GM23338 (cell line): ENCODE measurements around the gene IGSF9B. TPM values are rescaled to one million over a fixed set of nuclear protein-coding genes. Genes with fewer than 3 reads are reported as not detected.

Experiments
- ATAC-seq: fragments of 200-7000 bp; cut with Tn5 transposase; 3 replicates; pipeline ENCODE4 v1.9.1; 2020
- DNase-seq: peaks from one replicate; pipeline ENCODE4 v3.0.0-alpha.2; 2015; ENCODE audit warnings: low spot score
- H2AFZ ChIP-seq: fragments of 200-600 bp; sonication (generic); 2 replicates; pipeline ENCODE4 v1.8.0; 2016; ENCODE audit warnings: antibody characterized with exemption, mild to moderate bottlenecking, moderate library complexity
- H3F3A ChIP-seq: fragments of 200-600 bp; sonication (generic); replicated peaks from 2 replicates; pipeline ENCODE4 v1.8.0; 2017; ENCODE audit warnings: antibody characterized with exemption, mixed run types, low read depth
- H3K27ac ChIP-seq: fragments of 200-600 bp; sonication (generic); 2 replicates; pipeline ENCODE4 v1.6.1; 2016; ENCODE audit warnings: low read depth
- H3K27me3 ChIP-seq: fragments of 200-600 bp; sonication (generic); 2 replicates; pipeline ENCODE4 v1.8.0; 2016; ENCODE audit warnings: mild to moderate bottlenecking, mixed run types, moderate library complexity; ENCODE audit not compliant: insufficient read depth
- H3K36me3 ChIP-seq: fragments of 200-600 bp; sonication (generic); 2 replicates; pipeline ENCODE4 v1.8.0; 2016; ENCODE audit warnings: mild to moderate bottlenecking; ENCODE audit not compliant: insufficient read depth
- H3K4me1 ChIP-seq: fragments of 200-600 bp; sonication (generic); 2 replicates; pipeline ENCODE4 v1.8.0; 2016; ENCODE audit warnings: mild to moderate bottlenecking, moderate library complexity; ENCODE audit not compliant: insufficient read depth
- H3K4me2 ChIP-seq: fragments of 200-600 bp; sonication (generic); 2 replicates; pipeline ENCODE4 v1.7.1; 2017; ENCODE audit warnings: mixed run types
- H3K4me3 ChIP-seq: fragments of 200-600 bp; sonication (generic); 2 replicates; pipeline ENCODE4 v1.6.1; 2016; ENCODE audit warnings: mixed run types
- H3K79me2 ChIP-seq: fragments of 200-600 bp; sonication (generic); replicated peaks from 2 replicates; pipeline ENCODE4 v1.8.0; 2017; ENCODE audit warnings: mild to moderate bottlenecking; ENCODE audit not compliant: insufficient read depth
- H3K9me2 ChIP-seq: fragments of 200-600 bp; sonication (generic); 2 replicates; pipeline ENCODE4 v1.8.0; 2017; ENCODE audit not compliant: insufficient read depth
- H4K20me1 ChIP-seq: fragments of 200-600 bp; sonication (generic); replicated peaks from 2 replicates; pipeline ENCODE4 v1.8.0; 2017; ENCODE audit warnings: mild to moderate bottlenecking; ENCODE audit not compliant: insufficient read depth
- H3K27ac Mint-ChIP-seq: 2 replicates; pipeline ENCODE4 v1.8.0; 2020; ENCODE audit warnings: inconsistent platforms, mild to moderate bottlenecking, moderate library complexity, mixed read lengths
- H3K27me3 Mint-ChIP-seq: 3 replicates; pipeline ENCODE4 v1.8.0; 2022; ENCODE audit warnings: low read depth, mild to moderate bottlenecking, moderate library complexity, mixed read lengths, inconsistent platforms; ENCODE audit not compliant: insufficient read depth, poor library complexity
- H3K36me3 Mint-ChIP-seq: 3 replicates; pipeline ENCODE4 v1.8.0; 2021; ENCODE audit warnings: low read depth, mild to moderate bottlenecking, inconsistent platforms, moderate library complexity, mixed read lengths
- H3K4me1 Mint-ChIP-seq: 3 replicates; pipeline ENCODE4 v1.8.0; 2020; ENCODE audit warnings: mild to moderate bottlenecking, inconsistent platforms, mixed read lengths
- H3K4me3 Mint-ChIP-seq: 3 replicates; pipeline ENCODE4 v1.8.0; 2021; ENCODE audit warnings: moderate library complexity, mild to moderate bottlenecking, inconsistent platforms, mixed read lengths
- H3K9me3 Mint-ChIP-seq: 3 replicates; pipeline ENCODE4 v1.8.0; 2020; ENCODE audit warnings: moderate library complexity, mild to moderate bottlenecking, inconsistent platforms, mixed read lengths
- CREB1 ChIP-seq: fragments of 250-450 bp; sonication (Bioruptor Pico); IDR thresholded peaks from 2 replicates; pipeline ENCODE4 v1.5.0; 2020; ENCODE audit warnings: low read depth, mild to moderate bottlenecking, moderate library complexity
- EZH2 ChIP-seq: fragments of 200-600 bp; sonication (generic); IDR thresholded peaks from one replicate; pipeline ENCODE4 v1.8.0; 2017; ENCODE audit warnings: antibody characterized with exemption, mild to moderate bottlenecking, low read depth; ENCODE audit not compliant: unreplicated experiment
- EZH2phosphoT487 ChIP-seq: fragments of 200-600 bp; sonication (generic); IDR thresholded peaks from one replicate; pipeline ENCODE4 v1.8.1; 2018; ENCODE audit warnings: antibody characterized with exemption; ENCODE audit not compliant: unreplicated experiment
- JUNB ChIP-seq: IDR thresholded peaks from one replicate; pipeline ENCODE4 v1.6.1; 2016; ENCODE audit warnings: antibody characterized with exemption; ENCODE audit not compliant: unreplicated experiment
- NANOG ChIP-seq: IDR thresholded peaks from 2 replicates; pipeline ENCODE4 v1.6.1; 2016; ENCODE audit warnings: antibody characterized with exemption, borderline replicate concordance
- POLR2AphosphoS5 ChIP-seq: IDR thresholded peaks from 2 replicates; pipeline ENCODE4 v1.6.1; 2016; ENCODE audit warnings: antibody characterized with exemption, low read depth
- STAT1 ChIP-seq: IDR thresholded peaks from one replicate; pipeline ENCODE4 v1.6.1; 2016; ENCODE audit warnings: antibody characterized with exemption; ENCODE audit not compliant: unreplicated experiment
- ZNF114 ChIP-seq: fragments of 250-450 bp; sonication (Bioruptor Pico); IDR thresholded peaks from 2 replicates; pipeline ENCODE4 v1.5.0; 2020; ENCODE audit warnings: mild to moderate bottlenecking, moderate library complexity
- ZNF331 ChIP-seq: fragments of 250-450 bp; sonication (Bioruptor Pico); IDR thresholded peaks from 2 replicates; pipeline ENCODE4 v1.5.0; 2020; ENCODE audit warnings: low read depth, mild to moderate bottlenecking, moderate library complexity
- polyA plus RNA-seq: library from polyadenylated mRNA; unstranded; fragments of >200 nt; fragmentation: Nextera tagmentation; extraction: Ambion mirVana; gene quantifications from 2 replicates; pipeline ENCODE4 v1.2.1, GENCODE V29; 2016
- total RNA-seq: library from RNA; depleted of rRNA; stranded (reverse); fragments of >200 nt; shearing (Covaris generic); gene quantifications from 2 replicates; pipeline ENCODE4 v1.2.3, GENCODE V29; 2014
- TF ChIP-seq, protein P1 (sequence below): IDR thresholded peaks from one replicate; pipeline ENCODE4 v1.6.1; 2018; ENCODE audit warnings: antibody characterized with exemption; ENCODE audit not compliant: unreplicated experiment
- TF ChIP-seq, protein P2 (sequence below): fragments of 250-450 bp; sonication (Bioruptor Pico); IDR thresholded peaks from 2 replicates; pipeline ENCODE4 v1.5.0; 2020; ENCODE audit warnings: mild to moderate bottlenecking, moderate library complexity
- TF ChIP-seq, protein P3 (sequence below): IDR thresholded peaks from 2 replicates; pipeline ENCODE4 v1.6.1; 2016; ENCODE audit warnings: antibody characterized with exemption
- TF ChIP-seq, protein P4 (sequence below), 2 experiments: fragments of 200-600 bp in 1 of 2; sonication (generic) in 1 of 2; conservative IDR thresholded peaks; 2 replicates each; pipeline versions ENCODE4 v1.5.1 to v1.6.1; 2016 to 2017; ENCODE audit warnings: antibody characterized with exemption in 2 of 2, low read depth in 2 of 2, mild to moderate bottlenecking in 2 of 2, moderate library complexity in 1 of 2

The IGSF9B gene
- total and polyA plus RNA-seq, 2 experiments from 2014 or later = 8.7 to 51.2 TPM

DNA sequence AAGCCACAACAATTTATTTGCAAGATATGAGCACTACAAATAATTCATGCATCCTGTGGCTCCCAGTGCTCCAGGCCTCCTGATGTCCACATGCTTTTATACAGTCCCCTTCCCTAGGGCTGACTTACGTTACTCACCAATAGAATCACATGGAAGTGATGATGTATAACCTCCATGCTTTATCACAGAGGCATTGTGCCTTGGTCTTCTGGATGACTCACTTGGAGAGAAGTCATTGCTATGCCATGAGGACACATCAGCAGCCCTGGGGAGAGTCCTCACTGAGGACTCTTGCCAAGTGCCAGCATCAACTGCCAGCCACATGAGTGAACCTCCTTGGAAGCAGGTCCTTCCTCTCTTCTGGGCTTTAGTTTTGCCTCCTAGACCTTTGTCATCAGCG, 22.0 kb upstream of the IGSF9B start:
- no peak for ATAC-seq
- Histone ChIP-seq H3K4me3 (no peak overlapping the region), H3K36me3 (no peaks in the 10 kb centered on the region), H3K4me2 (no peak overlapping the region), H3K27me3 (no peaks in the 10 kb centered on the region), H3K9me2 (no peaks in the 10 kb centered on the region), H3F3A (no peaks in the 10 kb centered on the region), H3K4me1 (no peaks in the 10 kb centered on the region), H4K20me1 (no peaks in the 10 kb centered on the region), H3K79me2 (no peaks in the 10 kb centered on the region), H2AFZ (no peak overlapping the region), H3K27ac (no peak overlapping the region)
- no peak for TF ChIP-seq EZH2phosphoT487
- no peak for TF ChIP-seq NANOG
- no peak for TF ChIP-seq STAT1
- TF ChIP-seq CREB1 (CRISPR knock-in tag) = no peak
- TF ChIP-seq POLR2AphosphoS5 = no peak
- TF ChIP-seq, protein P1, sequence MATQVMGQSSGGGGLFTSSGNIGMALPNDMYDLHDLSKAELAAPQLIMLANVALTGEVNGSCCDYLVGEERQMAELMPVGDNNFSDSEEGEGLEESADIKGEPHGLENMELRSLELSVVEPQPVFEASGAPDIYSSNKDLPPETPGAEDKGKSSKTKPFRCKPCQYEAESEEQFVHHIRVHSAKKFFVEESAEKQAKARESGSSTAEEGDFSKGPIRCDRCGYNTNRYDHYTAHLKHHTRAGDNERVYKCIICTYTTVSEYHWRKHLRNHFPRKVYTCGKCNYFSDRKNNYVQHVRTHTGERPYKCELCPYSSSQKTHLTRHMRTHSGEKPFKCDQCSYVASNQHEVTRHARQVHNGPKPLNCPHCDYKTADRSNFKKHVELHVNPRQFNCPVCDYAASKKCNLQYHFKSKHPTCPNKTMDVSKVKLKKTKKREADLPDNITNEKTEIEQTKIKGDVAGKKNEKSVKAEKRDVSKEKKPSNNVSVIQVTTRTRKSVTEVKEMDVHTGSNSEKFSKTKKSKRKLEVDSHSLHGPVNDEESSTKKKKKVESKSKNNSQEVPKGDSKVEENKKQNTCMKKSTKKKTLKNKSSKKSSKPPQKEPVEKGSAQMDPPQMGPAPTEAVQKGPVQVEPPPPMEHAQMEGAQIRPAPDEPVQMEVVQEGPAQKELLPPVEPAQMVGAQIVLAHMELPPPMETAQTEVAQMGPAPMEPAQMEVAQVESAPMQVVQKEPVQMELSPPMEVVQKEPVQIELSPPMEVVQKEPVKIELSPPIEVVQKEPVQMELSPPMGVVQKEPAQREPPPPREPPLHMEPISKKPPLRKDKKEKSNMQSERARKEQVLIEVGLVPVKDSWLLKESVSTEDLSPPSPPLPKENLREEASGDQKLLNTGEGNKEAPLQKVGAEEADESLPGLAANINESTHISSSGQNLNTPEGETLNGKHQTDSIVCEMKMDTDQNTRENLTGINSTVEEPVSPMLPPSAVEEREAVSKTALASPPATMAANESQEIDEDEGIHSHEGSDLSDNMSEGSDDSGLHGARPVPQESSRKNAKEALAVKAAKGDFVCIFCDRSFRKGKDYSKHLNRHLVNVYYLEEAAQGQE = no peak
- TF ChIP-seq ZNF331 (CRISPR knock-in tag) = no peak
- TF ChIP-seq, protein P2, sequence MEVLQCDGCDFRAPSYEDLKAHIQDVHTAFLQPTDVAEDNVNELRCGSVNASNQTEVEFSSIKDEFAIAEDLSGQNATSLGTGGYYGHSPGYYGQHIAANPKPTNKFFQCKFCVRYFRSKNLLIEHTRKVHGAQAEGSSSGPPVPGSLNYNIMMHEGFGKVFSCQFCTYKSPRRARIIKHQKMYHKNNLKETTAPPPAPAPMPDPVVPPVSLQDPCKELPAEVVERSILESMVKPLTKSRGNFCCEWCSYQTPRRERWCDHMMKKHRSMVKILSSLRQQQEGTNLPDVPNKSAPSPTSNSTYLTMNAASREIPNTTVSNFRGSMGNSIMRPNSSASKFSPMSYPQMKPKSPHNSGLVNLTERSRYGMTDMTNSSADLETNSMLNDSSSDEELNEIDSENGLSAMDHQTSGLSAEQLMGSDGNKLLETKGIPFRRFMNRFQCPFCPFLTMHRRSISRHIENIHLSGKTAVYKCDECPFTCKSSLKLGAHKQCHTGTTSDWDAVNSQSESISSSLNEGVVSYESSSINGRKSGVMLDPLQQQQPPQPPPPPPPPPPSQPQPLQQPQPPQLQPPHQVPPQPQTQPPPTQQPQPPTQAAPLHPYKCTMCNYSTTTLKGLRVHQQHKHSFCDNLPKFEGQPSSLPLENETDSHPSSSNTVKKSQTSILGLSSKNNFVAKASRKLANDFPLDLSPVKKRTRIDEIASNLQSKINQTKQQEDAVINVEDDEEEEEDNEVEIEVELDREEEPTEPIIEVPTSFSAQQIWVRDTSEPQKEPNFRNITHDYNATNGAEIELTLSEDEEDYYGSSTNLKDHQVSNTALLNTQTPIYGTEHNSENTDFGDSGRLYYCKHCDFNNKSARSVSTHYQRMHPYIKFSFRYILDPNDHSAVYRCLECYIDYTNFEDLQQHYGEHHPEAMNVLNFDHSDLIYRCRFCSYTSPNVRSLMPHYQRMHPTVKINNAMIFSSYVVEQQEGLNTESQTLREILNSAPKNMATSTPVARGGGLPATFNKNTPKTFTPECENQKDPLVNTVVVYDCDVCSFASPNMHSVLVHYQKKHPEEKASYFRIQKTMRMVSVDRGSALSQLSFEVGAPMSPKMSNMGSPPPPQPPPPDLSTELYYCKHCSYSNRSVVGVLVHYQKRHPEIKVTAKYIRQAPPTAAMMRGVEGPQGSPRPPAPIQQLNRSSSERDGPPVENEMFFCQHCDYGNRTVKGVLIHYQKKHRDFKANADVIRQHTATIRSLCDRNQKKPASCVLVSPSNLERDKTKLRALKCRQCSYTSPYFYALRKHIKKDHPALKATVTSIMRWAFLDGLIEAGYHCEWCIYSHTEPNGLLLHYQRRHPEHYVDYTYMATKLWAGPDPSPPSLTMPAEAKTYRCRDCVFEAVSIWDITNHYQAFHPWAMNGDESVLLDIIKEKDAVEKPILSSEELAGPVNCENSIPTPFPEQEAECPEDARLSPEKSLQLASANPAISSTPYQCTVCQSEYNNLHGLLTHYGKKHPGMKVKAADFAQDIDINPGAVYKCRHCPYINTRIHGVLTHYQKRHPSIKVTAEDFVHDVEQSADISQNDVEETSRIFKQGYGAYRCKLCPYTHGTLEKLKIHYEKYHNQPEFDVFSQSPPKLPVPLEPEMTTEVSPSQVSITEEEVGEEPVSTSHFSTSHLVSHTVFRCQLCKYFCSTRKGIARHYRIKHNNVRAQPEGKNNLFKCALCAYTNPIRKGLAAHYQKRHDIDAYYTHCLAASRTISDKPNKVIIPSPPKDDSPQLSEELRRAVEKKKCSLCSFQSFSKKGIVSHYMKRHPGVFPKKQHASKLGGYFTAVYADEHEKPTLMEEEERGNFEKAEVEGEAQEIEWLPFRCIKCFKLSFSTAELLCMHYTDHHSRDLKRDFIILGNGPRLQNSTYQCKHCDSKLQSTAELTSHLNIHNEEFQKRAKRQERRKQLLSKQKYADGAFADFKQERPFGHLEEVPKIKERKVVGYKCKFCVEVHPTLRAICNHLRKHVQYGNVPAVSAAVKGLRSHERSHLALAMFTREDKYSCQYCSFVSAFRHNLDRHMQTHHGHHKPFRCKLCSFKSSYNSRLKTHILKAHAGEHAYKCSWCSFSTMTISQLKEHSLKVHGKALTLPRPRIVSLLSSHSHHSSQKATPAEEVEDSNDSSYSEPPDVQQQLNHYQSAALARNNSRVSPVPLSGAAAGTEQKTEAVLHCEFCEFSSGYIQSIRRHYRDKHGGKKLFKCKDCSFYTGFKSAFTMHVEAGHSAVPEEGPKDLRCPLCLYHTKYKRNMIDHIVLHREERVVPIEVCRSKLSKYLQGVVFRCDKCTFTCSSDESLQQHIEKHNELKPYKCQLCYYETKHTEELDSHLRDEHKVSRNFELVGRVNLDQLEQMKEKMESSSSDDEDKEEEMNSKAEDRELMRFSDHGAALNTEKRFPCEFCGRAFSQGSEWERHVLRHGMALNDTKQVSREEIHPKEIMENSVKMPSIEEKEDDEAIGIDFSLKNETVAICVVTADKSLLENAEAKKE = no peak
- no peak for TF ChIP-seq EZH2
- no peak for TF ChIP-seq JUNB
- TF ChIP-seq, protein P3, sequence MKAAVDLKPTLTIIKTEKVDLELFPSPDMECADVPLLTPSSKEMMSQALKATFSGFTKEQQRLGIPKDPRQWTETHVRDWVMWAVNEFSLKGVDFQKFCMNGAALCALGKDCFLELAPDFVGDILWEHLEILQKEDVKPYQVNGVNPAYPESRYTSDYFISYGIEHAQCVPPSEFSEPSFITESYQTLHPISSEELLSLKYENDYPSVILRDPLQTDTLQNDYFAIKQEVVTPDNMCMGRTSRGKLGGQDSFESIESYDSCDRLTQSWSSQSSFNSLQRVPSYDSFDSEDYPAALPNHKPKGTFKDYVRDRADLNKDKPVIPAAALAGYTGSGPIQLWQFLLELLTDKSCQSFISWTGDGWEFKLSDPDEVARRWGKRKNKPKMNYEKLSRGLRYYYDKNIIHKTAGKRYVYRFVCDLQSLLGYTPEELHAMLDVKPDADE = no peak
- TF ChIP-seq ZNF114 (CRISPR knock-in tag) = no peak
- TF ChIP-seq, protein P4, sequence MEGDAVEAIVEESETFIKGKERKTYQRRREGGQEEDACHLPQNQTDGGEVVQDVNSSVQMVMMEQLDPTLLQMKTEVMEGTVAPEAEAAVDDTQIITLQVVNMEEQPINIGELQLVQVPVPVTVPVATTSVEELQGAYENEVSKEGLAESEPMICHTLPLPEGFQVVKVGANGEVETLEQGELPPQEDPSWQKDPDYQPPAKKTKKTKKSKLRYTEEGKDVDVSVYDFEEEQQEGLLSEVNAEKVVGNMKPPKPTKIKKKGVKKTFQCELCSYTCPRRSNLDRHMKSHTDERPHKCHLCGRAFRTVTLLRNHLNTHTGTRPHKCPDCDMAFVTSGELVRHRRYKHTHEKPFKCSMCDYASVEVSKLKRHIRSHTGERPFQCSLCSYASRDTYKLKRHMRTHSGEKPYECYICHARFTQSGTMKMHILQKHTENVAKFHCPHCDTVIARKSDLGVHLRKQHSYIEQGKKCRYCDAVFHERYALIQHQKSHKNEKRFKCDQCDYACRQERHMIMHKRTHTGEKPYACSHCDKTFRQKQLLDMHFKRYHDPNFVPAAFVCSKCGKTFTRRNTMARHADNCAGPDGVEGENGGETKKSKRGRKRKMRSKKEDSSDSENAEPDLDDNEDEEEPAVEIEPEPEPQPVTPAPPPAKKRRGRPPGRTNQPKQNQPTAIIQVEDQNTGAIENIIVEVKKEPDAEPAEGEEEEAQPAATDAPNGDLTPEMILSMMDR (conservative IDR thresholded peaks at IDR 0.05; ENCODE audit: low read depth in 2 of 2) = no peak
- peaks cover 9% of the 10 kb centered on the region for H3K27me3 Mint-ChIP-seq
- H3K4me3 Mint-ChIP-seq = no peak overlapping the region
- no peaks in the 10 kb centered on the region for H3K36me3 Mint-ChIP-seq
- H3K27ac Mint-ChIP-seq = no peak overlapping the region
- H3K9me3 Mint-ChIP-seq = no peaks in the 10 kb centered on the region; the same call in 2 of the 3 replicates
- no peaks in the 10 kb centered on the region; the same call in 2 of the 3 replicates for H3K4me1 Mint-ChIP-seq
- DNase-seq = no peak
